H1 (cell line): ENCODE data around the gene GID8. TPM values are rescaled to one million over a fixed set of nuclear protein-coding genes. Genes with fewer than 3 reads are reported as not detected.

Experiments used
- CTCF ChIA-PET: fragments of 300-600 bp; sonication (Branson Sonifier 250); formaldehyde crosslinking; loops from one replicate; lab custom pipeline; 2021; ENCODE audit not compliant: partially characterized antibody; lab: Charles Lee
- POLR2A ChIA-PET: fragments of 300-600 bp; sonication (Branson Sonifier 250); formaldehyde crosslinking; loops from one replicate; lab custom pipeline; 2021; ENCODE audit warnings: inconsistent platforms; ENCODE audit not compliant: partially characterized antibody; lab: Charles Lee
- DNase-seq, 2 experiments: peaks; one replicate each; pipeline versions ENCODE4 v3.0.0 to v3.0.0-alpha.2; 2010 to 2022; ENCODE audit warnings: low spot score in 2 of 2, low read depth in 1 of 2, mixed read lengths in 1 of 2
- FAIRE-seq: peaks from 2 replicates; lab custom pipeline; 2011; peaks lifted over from hg19 to GRCh38; lab: Jason Lieb, UNC
- H2AFZ ChIP-seq: 2 replicates; pipeline ENCODE4 v1.8.1; 2012; ENCODE audit warnings: low read length, inconsistent platforms
- H2AK5ac ChIP-seq: 2 replicates; pipeline ENCODE4 v1.6.1; 2013; ENCODE audit warnings: low read depth, low read length
- H2BK120ac ChIP-seq: replicated peaks from 2 replicates; pipeline ENCODE3; 2013; ENCODE audit warnings: low read depth, low read length, inconsistent platforms
- H2BK12ac ChIP-seq: 2 replicates; pipeline ENCODE4 v1.6.1; 2013; ENCODE audit warnings: low read depth, low read length
- H2BK15ac ChIP-seq: 2 replicates; pipeline ENCODE4 v1.6.1; 2013; ENCODE audit warnings: low read length
- H2BK20ac ChIP-seq: 2 replicates; pipeline ENCODE4 v1.6.1; 2013; ENCODE audit warnings: low read length
- H2BK5ac ChIP-seq: 2 replicates; pipeline ENCODE4 v1.6.1; 2013; ENCODE audit warnings: low read depth, low read length
- H3K14ac ChIP-seq: 2 replicates; pipeline ENCODE4 v1.6.1; 2013; ENCODE audit warnings: inconsistent platforms; ENCODE audit not compliant: insufficient read length
- H3K18ac ChIP-seq: 2 replicates; pipeline ENCODE4 v1.6.1; 2013; ENCODE audit warnings: low read length; ENCODE audit errors: extremely low read depth
- H3K23ac ChIP-seq: 2 replicates; pipeline ENCODE4 v1.6.1; 2013; ENCODE audit warnings: inconsistent platforms; ENCODE audit not compliant: insufficient read length
- H3K23me2 ChIP-seq: 2 replicates; pipeline ENCODE4 v1.6.1; 2013; ENCODE audit warnings: low read depth, low read length
- H3K27ac ChIP-seq: 2 replicates; pipeline ENCODE4 v1.6.1; 2011; ENCODE audit warnings: low read depth, low read length, inconsistent platforms
- H3K27me3 ChIP-seq, 4 experiments: replicated peaks in 1 of 4; 1 replicate in 1 of 4; 2 replicates in 3 of 4; pipeline versions ENCODE4 v1.6.1 to v1.8.1; 2011 to 2013; ENCODE audit warnings: low read length in 3 of 4, mild to moderate bottlenecking in 3 of 4, inconsistent platforms in 2 of 4, mixed read lengths in 2 of 4, moderate library complexity in 1 of 4; ENCODE audit not compliant: control insufficient read depth in 3 of 4, insufficient read depth in 3 of 4; ENCODE audit errors: extremely low read depth in 1 of 4
- H3K36me3 ChIP-seq, 4 experiments: 2 replicates each; pipeline versions ENCODE4 v1.6.1 to v1.8.1; 2011 to 2013; ENCODE audit warnings: mild to moderate bottlenecking in 4 of 4, low read length in 3 of 4, moderate library complexity in 2 of 4, control low read depth in 1 of 4, inconsistent platforms in 1 of 4; ENCODE audit not compliant: insufficient read depth in 4 of 4, control insufficient read depth in 2 of 4
- H3K4ac ChIP-seq: replicated peaks from 2 replicates; pipeline ENCODE3; 2013; ENCODE audit warnings: low read length, low read depth, mixed read lengths, inconsistent platforms; ENCODE audit not compliant: insufficient read length
- H3K4me1 ChIP-seq, 4 experiments: replicated peaks in 1 of 4; 1 replicate in 1 of 4; 2 replicates in 3 of 4; pipeline versions ENCODE4 v1.6.1 to v1.8.1; 2011 to 2013; ENCODE audit warnings: low read length in 3 of 4, inconsistent platforms in 2 of 4, mixed read lengths in 1 of 4; ENCODE audit not compliant: insufficient read depth in 4 of 4, control insufficient read depth in 3 of 4
- H3K4me2 ChIP-seq, 2 experiments: 2 replicates each; pipeline versions ENCODE4 v1.6.1 to v1.8.1; 2011 to 2013; ENCODE audit warnings: low read depth in 2 of 2, low read length in 2 of 2, control low read depth in 1 of 2, inconsistent platforms in 1 of 2, mild to moderate bottlenecking in 1 of 2; ENCODE audit not compliant: insufficient read depth in 1 of 2
- H3K4me3 ChIP-seq, 4 experiments: fragments of 200-600, 300-600 bp in 1 of 4; sonication (generic), shearing (Covaris generic), sonication (Bioruptor Twin) in 1 of 4; 2 replicates each; pipeline versions ENCODE4 v1.5.1 to v1.8.1; 2011 to 2016; ENCODE audit warnings: low read length in 4 of 4, low read depth in 3 of 4, control low read depth in 2 of 4, inconsistent platforms in 2 of 4, mild to moderate bottlenecking in 2 of 4, mixed read lengths in 1 of 4, moderate library complexity in 1 of 4; ENCODE audit not compliant: insufficient read depth in 2 of 4; ENCODE audit errors: extremely low read depth in 1 of 4
- H3K56ac ChIP-seq: replicated peaks from 2 replicates; pipeline ENCODE3; 2013; ENCODE audit warnings: low read depth, mild to moderate bottlenecking, mixed read lengths, low read length, inconsistent platforms; ENCODE audit not compliant: insufficient read length
- H3K79me1 ChIP-seq: 2 replicates; pipeline ENCODE4 v1.6.1; 2013; ENCODE audit warnings: low read depth, low read length, control low read depth
- H3K79me2 ChIP-seq, 2 experiments: 2 replicates each; pipeline versions ENCODE4 v1.6.1 to v1.8.1; 2012 to 2013; ENCODE audit warnings: low read length in 2 of 2, mild to moderate bottlenecking in 2 of 2, inconsistent platforms in 1 of 2; ENCODE audit not compliant: insufficient read depth in 2 of 2, control insufficient read depth in 1 of 2
- H3K9ac ChIP-seq, 4 experiments: replicated peaks in 1 of 4; 1 replicate in 1 of 4; 2 replicates in 3 of 4; pipeline versions ENCODE4 v1.6.1 to v1.8.1; 2011 to 2013; ENCODE audit warnings: low read depth in 3 of 4, low read length in 3 of 4, control low read depth in 2 of 4, mild to moderate bottlenecking in 2 of 4, moderate library complexity in 2 of 4, inconsistent platforms in 1 of 4; ENCODE audit errors: extremely low read depth in 1 of 4
- H3K9me3 ChIP-seq, 2 experiments: 2 replicates each; pipeline versions ENCODE4 v1.6.1 to v1.8.1; 2012 to 2013; ENCODE audit warnings: mild to moderate bottlenecking in 2 of 2, moderate library complexity in 2 of 2, control low read depth in 1 of 2, inconsistent platforms in 1 of 2, low read depth in 1 of 2, low read length in 1 of 2, mixed read lengths in 1 of 2; ENCODE audit not compliant: insufficient read depth in 2 of 2
- H4K20me1 ChIP-seq, 2 experiments: replicated peaks in 1 of 2; 2 replicates each; pipeline versions ENCODE3 to v1.8.1; 2011 to 2013; ENCODE audit warnings: inconsistent platforms in 2 of 2, low read length in 2 of 2, mild to moderate bottlenecking in 1 of 2; ENCODE audit not compliant: insufficient read depth in 2 of 2, control insufficient read depth in 1 of 2
- H4K5ac ChIP-seq: 2 replicates; pipeline ENCODE4 v1.6.1; 2013; ENCODE audit warnings: low read length, low read depth, mixed read lengths, inconsistent platforms; ENCODE audit not compliant: insufficient read length
- H4K8ac ChIP-seq: 2 replicates; pipeline ENCODE4 v1.8.0; 2013; ENCODE audit warnings: mild to moderate bottlenecking, moderate library complexity, low read length, inconsistent platforms; ENCODE audit not compliant: insufficient read depth; ENCODE audit errors: extremely low read depth
- H4K91ac ChIP-seq: replicated peaks from 2 replicates; pipeline ENCODE3; 2013; ENCODE audit warnings: low read length, mixed read lengths, inconsistent platforms; ENCODE audit not compliant: insufficient read length
- CBX5 ChIP-seq: fragments of 300-800, 300-1000 bp; sonication (generic); IDR thresholded peaks from 2 replicates; pipeline ENCODE4 v1.7.1; 2016; ENCODE audit warnings: antibody characterized with exemption, low read length, low read depth
- FOSL1 ChIP-seq: IDR thresholded peaks from 2 replicates; pipeline ENCODE4 v1.6.1; 2011; ENCODE audit warnings: mild to moderate bottlenecking, low read depth, low read length, moderate library complexity; ENCODE audit not compliant: insufficient read depth
- GABPA ChIP-seq: IDR thresholded peaks from 2 replicates; pipeline ENCODE4 v1.6.1; 2011; ENCODE audit warnings: mild to moderate bottlenecking, low read length, moderate library complexity, borderline replicate concordance; ENCODE audit not compliant: insufficient read depth
- HDAC6 ChIP-seq: IDR thresholded peaks from one replicate; pipeline ENCODE4 v1.7.1; 2012; ENCODE audit warnings: low read depth, mild to moderate bottlenecking, inconsistent platforms, low read length, moderate library complexity
- MAFK ChIP-seq: IDR thresholded peaks from 2 replicates; pipeline ENCODE4 v1.6.1; 2012; ENCODE audit warnings: low read depth, mild to moderate bottlenecking, improper control_type of control experiment, low read length
- NANOG ChIP-seq: IDR thresholded peaks from 2 replicates; pipeline ENCODE4 v1.6.1; 2011; ENCODE audit warnings: low read length, low read depth, mild to moderate bottlenecking, inconsistent platforms; ENCODE audit not compliant: insufficient read depth, poor library complexity, severe bottlenecking
- SP4 ChIP-seq: IDR thresholded peaks from 2 replicates; pipeline ENCODE4 v1.6.1; 2012; ENCODE audit warnings: low read length, inconsistent platforms
- TEAD4 ChIP-seq: IDR thresholded peaks from 2 replicates; pipeline ENCODE4 v1.6.1; 2012; ENCODE audit warnings: low read depth, low read length, inconsistent platforms, mixed read lengths
- ZNF274 ChIP-seq: IDR thresholded peaks from 2 replicates; pipeline ENCODE4 v1.7.0; 2012; ENCODE audit warnings: low read length, borderline replicate concordance; ENCODE audit errors: extremely low read depth
- WGBS, 2 experiments: shearing (Covaris generic) in 1 of 2; methylation state at CpG; one replicate each; pipeline versions ENCODE4 v1.1.6 to v1.1.7; 2013 to 2015; ENCODE audit warnings: low lambda C conversion rate in 2 of 2, mixed read lengths in 2 of 2, inconsistent platforms in 1 of 2, low coverage in 1 of 2, missing lambda C conversion rate in 1 of 2; ENCODE audit not compliant: insufficient replicate concordance in 2 of 2, insufficient coverage in 1 of 2, insufficient read length in 1 of 2; ENCODE audit errors: extremely low coverage in 1 of 2, missing lambda C conversion rate in 1 of 2; 5-methylcytosine and 5-hydroxymethylcytosine counted together
- polyA plus RNA-seq, 7 experiments: library from polyadenylated mRNA; depleted of rRNA in 3 of 7; stranded (reverse) in 5 of 7; unstranded in 2 of 7; fragments of >200 nt in 5 of 7; fragments of 200-250 nt in 2 of 7; gene quantifications; 1 replicate in 5 of 7; 2 replicates in 1 of 7; 4 replicates in 1 of 7; pipeline versions ENCODE4 v1.2.1 to v1.2.3, GENCODE V29; 2011 to 2013; ENCODE audit warnings: missing spikeins in 2 of 7, mixed read lengths in 2 of 7
- total RNA-seq: library from RNA; stranded (reverse); fragmentation: NEBNext Ultra II Directional; extraction: Animal tissue kit (Norgen Biotek cat#: 25700); gene quantifications from 2 replicates; pipeline ENCODE4 v1.2.1, GENCODE V29; 2021
- TF ChIP-seq, protein P1 (sequence below): IDR thresholded peaks from 2 replicates; pipeline ENCODE4 v1.6.1; 2011; ENCODE audit warnings: low read length, improper control_type of control experiment
- TF ChIP-seq, protein P2 (sequence below): IDR thresholded peaks from 2 replicates; pipeline ENCODE4 v1.6.1; 2012; ENCODE audit warnings: low read length, inconsistent platforms

Gene GID8
- total and polyA plus RNA-seq, 2 of the 8 experiments (the other 6 are each of a cell fraction or from before 2014, with no cell fraction given), result 39.7 to 72.9 TPM

DNA sequence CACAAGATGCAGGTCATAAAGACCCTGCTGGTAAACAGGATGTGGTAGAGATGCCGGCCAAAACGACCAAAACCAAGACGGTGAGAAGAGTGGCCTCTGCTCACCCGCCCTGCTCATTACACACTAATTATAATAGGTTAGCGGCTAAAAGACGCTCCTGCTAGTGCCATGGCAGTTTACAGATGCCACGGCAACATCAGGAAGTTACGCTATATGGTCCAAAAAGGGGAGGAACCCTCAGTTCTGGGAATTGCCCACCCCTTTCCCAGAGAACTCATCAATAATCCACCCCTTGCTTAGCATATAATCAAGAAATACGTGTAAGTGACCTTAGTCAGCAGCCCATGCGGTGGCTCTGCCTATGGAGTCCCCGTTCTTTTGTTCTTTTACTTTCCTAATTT lies 51.3 kb downstream of the GID8 start:
- Histone ChIP-seq H2AK5ac (no peak overlapping the region), H3K14ac (no peak overlapping the region), H3K9me3 (no peaks in the 10 kb centered on the region), H3K9ac (no peak overlapping the region), H2BK120ac (no peak overlapping the region), H3K23ac (no peak overlapping the region), H3K27me3 (no peaks in the 10 kb centered on the region), H3K4me2 (no peak overlapping the region), H3K4me1 (peaks cover 0 to 9% (median 4%) of the 10 kb centered on the region in 4 experiments; a peak in 5 of 7 replicates), H2BK20ac (no peak overlapping the region), H3K79me2 (no peaks in the 10 kb centered on the region), H2AFZ (no peak overlapping the region), H2BK5ac (no peak overlapping the region), H3K4ac (no peak overlapping the region), H3K23me2 (no peaks in the 10 kb centered on the region), H4K8ac (no peak overlapping the region), H3K56ac (no peak overlapping the region), H3K36me3 (no peaks in the 10 kb centered on the region), H4K5ac (no peak overlapping the region), H3K27ac (no peak overlapping the region), H3K18ac (no peak overlapping the region), H4K20me1 (peaks cover 0 to 1% of the 10 kb centered on the region in 2 experiments), H3K79me1 (no peaks in the 10 kb centered on the region; the same call in 1 of the 2 replicates), H2BK12ac (no peak overlapping the region), H3K4me3 (no peak overlapping the region), H4K91ac (no peak overlapping the region), H2BK15ac (0 out of 2 replicates have a peak overlapping the region, but pooled peaks have one; percentile 4)
- DNase-seq (no peak), FAIRE-seq (no peak)
- 82% methylated on average over 11 of the region's 11 CpGs; no CpG with 5 or more reads in 1 of the 2 experiments for WGBS, 2 experiments
- CTCF ChIA-PET, result no interaction called here
- POLR2A ChIA-PET, result no interaction called here
- no peak for TF ChIP-seq SP4
- TF ChIP-seq, protein P1, sequence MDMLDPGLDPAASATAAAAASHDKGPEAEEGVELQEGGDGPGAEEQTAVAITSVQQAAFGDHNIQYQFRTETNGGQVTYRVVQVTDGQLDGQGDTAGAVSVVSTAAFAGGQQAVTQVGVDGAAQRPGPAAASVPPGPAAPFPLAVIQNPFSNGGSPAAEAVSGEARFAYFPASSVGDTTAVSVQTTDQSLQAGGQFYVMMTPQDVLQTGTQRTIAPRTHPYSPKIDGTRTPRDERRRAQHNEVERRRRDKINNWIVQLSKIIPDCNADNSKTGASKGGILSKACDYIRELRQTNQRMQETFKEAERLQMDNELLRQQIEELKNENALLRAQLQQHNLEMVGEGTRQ, result no peak
- no peak for TF ChIP-seq ZNF274
- TF ChIP-seq FOSL1, result no peak
- TF ChIP-seq GABPA, result no peak
- TF ChIP-seq, protein P2, sequence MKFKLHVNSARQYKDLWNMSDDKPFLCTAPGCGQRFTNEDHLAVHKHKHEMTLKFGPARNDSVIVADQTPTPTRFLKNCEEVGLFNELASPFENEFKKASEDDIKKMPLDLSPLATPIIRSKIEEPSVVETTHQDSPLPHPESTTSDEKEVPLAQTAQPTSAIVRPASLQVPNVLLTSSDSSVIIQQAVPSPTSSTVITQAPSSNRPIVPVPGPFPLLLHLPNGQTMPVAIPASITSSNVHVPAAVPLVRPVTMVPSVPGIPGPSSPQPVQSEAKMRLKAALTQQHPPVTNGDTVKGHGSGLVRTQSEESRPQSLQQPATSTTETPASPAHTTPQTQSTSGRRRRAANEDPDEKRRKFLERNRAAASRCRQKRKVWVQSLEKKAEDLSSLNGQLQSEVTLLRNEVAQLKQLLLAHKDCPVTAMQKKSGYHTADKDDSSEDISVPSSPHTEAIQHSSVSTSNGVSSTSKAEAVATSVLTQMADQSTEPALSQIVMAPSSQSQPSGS, result no peak
- TF ChIP-seq MAFK, result no peak
- no peak for TF ChIP-seq NANOG
- no peak for TF ChIP-seq HDAC6
- TF ChIP-seq TEAD4, result no peak
- no peak for TF ChIP-seq CBX5
